Stimulated activated CD8-positive, alpha-beta memory T cell treated with anti-CD3 and anti-CD28 coated beads, Interleukin-4, amount 100 ng/mL, for 48 hours (primary cell): ENCODE measurements around the gene GMEB2.
A peak's percentile ranks its signal among the peaks of the same experiment; 100 is the strongest.
"Not testable (repeated sequence)": the region's sequence is repeated elsewhere in the genome, so short reads cannot be mapped to it uniquely, and the experiment has no call there.

Experiments
- DNase-seq: peaks from one replicate; pipeline ENCODE4 v3.0.0-alpha.2; 2020

GMEB2 gene

DNA sequence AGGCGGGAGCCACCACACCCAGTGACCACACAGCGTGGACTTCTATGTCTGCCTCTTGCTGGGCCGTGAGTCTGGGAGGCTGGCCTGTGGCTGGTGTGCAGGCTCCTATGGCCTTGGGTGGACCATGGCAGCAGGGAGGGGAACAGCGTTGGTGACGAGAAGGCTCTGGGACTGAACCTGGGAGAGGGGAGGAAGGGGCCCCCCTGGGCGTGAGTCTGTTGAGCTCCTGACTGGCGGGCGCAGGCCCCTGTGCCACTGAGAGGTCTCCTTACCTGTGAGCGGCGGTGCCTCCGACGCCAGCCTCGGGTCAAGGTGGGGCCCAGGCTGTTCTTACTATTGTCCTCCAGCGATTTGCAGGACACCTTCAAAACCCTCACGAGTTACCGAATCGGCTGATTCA, 40.1 kb downstream of the GMEB2 start:
- no peak for DNase-seq

- DNase-seq: no peak
These were observed 41.0 kb downstream of the GMEB2 start for GRCh38 chr20:63585616-63586565.

DNA sequence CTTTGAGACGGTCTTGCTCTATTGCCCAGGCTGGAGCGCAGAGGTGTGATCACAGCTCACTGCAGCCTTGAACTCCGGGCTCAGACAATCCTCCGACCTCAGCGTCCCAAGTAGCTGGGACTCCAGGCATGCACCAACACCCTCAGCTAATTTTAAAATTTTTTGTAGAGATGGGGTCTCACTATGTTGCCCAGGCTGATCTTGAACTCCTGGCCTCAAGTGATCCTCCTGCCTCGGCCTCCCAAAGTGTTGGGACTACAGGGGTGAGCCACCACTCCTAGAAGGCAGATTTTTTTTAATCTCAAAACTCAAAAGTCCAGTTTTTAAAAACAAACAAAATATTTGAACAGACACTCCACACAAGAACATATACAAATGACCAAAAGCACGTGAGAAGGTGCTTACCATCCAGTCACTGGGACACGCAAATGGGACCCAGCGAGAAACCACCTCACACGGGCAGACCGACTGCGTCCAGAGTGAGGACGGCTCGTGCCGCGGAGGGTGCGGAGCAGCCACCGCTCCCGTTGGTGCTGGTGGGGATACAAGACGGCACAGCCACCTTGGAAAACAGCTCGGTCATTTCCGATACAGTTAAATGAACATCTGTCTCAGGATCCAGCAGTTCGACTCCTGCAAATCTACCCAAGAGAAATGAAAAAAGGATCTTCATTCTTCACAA, 44.4 kb downstream of the GMEB2 start:
- DNase-seq: no peak

DNA sequence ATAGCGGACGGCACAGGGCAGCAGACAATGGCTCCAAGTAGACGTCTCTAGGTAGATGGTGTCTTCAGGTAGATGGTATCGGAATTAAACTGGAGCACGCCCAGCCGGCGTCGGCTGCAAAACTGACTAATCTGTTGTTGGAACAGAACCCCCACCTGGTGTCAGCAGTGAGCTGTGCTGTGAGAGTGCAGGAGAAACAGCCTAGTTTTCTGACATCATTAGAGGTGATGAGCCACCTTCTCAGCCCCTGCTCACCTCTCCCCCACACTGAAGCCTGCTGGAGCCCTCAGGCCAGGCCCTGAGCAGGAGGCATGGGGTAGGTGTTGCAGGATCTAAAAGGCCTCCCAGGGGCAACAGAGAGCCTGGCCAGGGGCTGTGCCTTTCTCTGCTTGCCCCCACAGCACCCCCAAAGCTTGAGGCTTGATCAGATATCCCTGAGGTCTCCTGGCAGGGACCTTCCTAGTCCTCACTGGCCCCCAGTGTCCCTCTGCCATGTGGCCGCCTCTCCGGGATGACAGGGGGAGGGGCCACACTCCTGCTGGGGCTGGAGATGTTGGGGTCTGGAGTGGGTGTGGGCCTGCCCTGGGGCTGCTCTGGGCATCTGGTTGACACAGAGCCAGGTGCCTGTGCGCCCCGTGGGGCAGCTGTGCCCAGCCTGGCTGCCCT, 46.0 kb downstream of the GMEB2 start:
- peak; percentile 76 for DNase-seq

DNA sequence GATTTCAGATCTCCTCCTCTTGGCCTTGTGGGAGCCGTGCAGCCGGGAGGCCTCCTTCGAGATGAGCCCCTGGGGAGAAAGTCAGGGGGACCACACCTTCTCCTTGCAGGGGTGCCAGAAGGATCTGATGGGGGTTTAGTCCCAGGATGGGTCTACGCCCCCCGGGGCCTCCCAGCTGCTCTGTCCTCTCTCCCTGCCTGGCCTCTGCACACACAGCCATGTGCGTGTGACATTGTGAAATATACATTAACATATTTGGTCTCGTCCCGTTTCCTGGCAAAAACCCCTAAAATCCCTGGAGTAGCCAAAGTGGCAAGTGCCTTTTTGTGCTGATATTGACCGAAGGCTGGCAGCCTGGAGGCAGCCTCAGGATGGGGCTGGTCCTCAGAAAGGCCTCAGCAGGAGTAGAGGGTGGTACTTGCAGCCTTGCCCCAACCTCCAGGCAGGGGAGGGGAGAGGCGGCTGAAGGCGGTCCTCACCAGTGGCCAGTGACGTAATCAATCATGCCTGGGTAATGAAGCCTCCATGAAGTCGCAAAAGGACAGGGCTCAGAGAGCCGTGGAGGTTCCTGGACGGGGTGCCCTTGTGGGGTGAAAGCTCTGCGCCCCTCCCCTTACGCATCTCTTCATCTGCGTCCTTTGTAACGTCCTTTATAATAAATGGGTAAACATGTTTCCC, 47.7 kb downstream of the GMEB2 start:
- no peak for DNase-seq

DNA sequence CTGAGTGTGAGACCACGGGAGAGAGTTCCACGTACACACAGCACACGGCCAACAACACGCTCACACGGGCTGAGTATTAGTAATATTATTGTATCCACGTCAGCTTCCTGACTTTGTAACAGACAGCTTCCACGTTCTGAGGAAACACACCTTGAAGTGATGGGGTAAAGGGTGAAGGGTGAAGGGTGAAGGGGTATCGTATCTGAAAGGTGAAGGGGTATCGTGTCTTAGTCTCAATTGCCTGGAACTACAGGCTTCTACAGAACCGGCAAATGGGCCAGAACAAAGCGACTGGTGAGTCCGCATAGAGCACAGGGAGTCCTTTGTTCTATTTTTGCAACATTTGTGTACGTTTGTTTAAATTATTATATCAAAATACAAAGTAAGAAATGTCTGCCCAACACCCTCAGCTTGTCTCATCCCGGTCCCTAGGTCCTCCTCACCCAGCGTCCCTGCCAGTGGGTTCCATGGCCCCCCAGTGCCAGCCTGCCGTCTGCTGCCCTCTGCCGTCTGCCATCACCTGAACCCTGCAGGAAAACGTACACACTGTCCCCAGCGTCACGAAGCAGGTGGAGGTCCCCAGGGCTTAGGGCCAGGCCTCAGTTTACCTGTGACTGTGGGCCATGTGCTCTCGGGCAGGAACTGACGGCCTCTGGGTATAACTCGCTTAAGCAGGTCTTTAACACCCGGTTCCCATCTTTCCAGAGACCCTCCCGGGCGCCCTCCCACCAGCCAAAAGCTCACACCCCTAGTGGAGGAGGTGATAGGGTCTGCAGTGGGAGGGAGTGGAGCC, 48.5 kb downstream of the GMEB2 start:
- DNase-seq: no peak

DNA sequence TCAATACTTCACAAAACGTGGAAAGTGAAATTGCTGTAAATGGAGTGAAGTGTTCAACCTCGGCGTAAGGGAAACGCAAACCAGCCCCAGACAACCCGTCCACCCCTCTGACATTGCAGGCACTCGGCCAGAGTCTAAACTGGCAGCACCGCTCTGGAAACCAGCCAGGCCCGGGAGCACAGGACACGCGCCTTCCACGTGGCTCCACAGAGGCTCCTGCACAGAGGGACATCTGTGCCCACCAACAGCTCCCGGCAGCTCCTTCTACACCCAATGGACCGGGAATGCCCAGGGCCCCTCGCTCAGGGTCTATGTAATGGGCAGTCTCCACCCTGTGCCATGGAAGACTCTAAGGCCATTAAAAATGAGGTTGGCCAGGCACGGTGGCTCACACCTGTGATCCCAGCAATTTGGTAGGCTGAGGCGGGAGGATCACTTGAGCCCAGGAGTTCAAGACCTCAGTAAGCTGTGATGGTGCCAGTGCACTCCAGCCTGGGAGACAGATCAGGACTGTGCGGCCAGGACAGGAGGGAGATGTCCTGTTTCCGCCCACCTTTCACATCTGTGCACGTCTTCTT, 49.5 kb downstream of the GMEB2 start:
- DNase-seq: no peak

GRCh38 chr20:63576311-63576710, 50.6 kb downstream of the GMEB2 start:
- no peak for DNase-seq

GRCh38 chr20:63574829-63575743, 51.8 kb downstream of the GMEB2 start:
- DNase-seq: no peak

DNA sequence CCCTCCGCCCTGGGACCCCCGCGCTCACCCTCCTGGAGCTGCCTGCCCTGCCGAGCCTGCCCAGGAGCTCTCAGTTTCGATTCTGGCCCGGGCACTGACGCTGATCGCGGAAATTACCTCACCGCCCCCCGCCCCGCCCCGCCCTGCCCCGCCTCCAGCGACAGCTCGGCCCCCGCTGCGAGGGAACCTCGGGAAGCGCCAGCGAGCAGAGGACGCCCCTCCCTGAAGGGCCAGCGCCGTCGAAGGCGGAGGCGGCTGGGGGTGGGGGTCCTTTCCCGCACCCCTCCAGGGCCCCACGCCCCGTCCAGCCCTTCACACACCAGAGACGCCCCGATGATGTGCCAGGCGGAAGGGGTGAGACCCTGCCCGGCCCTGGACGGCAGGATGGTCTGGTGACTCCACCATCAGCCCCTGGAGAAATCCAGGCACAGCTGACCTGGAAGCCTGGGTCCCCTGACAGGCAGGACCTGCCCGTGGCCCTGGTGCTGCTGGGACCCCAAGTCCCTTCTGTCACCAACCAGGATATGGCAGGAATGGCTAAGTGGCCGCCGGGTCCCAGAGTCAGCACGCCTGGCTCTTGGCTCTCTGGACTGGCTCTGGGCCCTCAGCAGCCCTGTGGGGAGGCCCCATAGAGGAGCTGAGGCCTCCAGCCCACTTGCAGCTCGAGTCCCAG, 52.6 kb downstream of the GMEB2 start, which contains the start of gene HELZ2:
Gene HELZ2 (minus strand): TSS at position 84 of the 673 bp plus-strand sequence. CDS start 1,854 bp downstream, outside the sequence.
- peak; percentile 65 for DNase-seq

- DNase-seq: no peak
These were observed 53.2 kb downstream of the GMEB2 start for GRCh38 chr20:63573647-63574131.

DNA sequence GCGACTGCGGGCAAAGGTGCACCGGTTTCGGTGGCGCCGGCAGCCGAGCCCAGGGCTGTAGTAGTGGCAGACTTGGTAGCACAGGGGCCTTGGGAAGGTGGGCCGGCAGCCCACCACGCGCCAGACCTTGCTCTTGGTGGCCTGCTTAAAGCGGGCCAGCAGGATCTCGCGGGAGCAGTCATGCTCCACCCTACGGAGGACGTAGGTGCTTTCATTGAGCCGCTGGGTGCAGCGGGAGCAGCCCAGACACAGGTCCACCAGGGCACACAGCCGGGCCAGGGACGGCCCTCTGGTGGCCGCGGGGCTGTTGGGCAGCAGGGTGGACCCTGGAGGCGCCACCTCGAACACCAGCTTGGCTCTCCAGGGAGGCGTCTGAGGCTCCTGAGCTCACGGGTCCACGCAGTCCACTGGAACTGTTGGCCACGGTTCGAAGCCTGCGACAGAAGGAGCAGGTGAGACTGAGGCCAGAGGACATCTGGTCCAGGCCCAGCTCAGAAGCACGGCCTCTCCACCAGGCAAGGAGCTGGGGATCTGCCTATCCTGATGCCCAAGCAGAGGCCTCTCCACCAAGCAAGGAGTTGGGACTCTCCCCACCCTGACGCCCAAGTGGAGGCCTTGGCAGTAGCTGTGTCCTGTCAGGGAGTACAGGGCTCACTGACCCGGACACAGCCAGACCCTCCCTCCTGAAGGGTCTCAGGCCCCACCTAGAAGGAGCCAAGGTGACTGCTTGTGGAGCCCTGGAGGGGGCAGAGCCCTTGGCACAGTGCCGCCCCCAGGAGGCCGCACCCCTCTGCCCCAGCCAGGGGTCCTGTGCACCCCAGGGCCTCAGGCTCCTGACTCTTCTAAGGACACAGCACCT, 53.9 kb downstream of the GMEB2 start:
- no peak for DNase-seq

DNA sequence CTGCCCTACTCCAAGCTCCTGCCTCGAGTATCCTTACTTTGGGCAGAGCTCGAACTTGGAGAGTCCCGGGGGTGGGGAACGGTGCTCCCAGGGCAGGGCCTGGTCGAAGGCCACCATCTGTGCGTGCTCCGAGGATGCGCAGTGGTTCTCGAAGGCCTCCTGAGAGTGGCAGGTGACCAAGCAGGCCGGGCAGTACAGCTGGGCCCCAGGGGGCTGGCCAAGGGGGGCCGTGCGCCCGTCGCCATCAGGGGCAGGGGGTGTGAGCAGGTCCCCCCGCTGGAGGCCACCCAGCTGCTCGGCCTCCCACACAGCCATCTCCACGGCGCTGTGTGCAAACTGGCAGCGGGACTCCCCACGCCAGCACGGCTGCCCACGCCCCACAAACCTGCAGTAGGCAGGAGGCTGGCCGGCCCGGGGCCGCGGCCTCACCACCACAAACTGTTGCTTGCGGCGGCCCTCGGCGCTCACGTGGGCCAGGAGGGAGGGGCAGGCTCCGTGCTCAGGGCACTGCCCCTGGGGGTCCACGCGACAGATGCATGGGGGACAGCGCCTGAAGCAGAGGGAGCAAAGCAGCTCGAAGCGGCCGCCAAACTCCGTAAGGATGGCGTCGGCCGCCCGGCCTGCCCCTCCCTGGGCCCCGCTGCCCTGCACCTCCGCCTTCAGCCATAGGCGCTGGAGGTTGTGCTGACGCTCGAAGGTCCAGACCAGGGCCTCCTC, 54.7 kb downstream of the GMEB2 start:
- no peak for DNase-seq

DNA sequence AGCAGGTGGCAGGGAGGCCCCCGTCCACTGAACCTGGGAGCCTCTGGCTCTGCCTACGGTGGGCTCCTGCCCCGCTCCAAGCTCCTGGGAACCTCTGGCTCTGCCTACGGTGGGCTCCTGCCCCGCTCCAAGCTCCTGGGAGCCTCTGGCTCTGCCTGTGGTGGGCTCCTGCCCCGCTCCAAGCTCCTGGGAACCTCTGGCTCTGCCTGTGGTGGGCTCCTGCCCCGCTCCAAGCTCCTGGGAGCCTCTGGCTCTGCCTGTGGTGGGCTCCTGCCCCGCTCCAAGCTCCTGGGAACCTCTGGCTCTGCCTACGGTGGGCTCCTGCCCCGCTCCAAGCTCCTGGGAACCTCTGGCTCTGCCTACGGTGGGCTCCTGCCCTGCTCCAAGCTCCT, 55.8 kb downstream of the GMEB2 start:
- not testable (repeated sequence) for DNase-seq

- DNase-seq: no peak
These were observed 56.4 kb downstream of the GMEB2 start for GRCh38 chr20:63570281-63571086.

- DNase-seq: no peak
These were observed 57.6 kb downstream of the GMEB2 start for GRCh38 chr20:63568986-63569949.
